ENCODE data around the gene IRF5.

DNA sequence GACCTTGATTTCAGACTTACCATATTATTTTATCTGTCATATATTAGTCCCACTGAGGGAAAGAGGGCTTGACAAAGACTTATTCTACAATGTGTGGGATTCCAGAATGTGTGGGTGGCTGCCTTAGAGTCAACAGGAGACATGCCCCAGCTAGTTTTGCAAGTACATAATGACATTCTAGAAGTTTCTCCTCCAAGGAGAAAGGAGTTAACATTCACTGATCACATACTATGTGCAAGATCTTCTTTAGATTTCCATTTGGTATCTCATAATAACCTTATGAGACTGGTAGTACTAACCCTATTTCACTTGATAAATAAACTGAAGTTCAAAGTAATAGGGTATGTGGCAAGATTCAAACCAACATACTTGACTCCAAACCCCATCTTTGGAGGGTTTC is 25.2 kb downstream of the IRF5 start:
- TF ChIP-seq ZNF274 (IDR thresholded peaks at IDR 0.05; ENCODE audit: low read depth, low read length) (no peak), YY1 (IDR thresholded peaks at IDR 0.05; ENCODE audit: insufficient read depth, insufficient read length) (no peak)

All from NT2/D1 (cell line).